ENCODE data around the gene MERTK. TPM values are rescaled to one million over a fixed set of nuclear protein-coding genes. Genes with fewer than 3 reads are reported as not detected.

Gene MERTK
- total RNA-seq, 1 experiment from 2014 or later = 2.5 TPM

GRCh38 chr2:112026509-112026908 lies 128.1 kb downstream of the MERTK start:
- ChIA-PET CTCF (no interaction called here), POLR2A (ENCODE audit: unreplicated experiment) (no interaction called here)
- BruUV-seq (replicated peaks) = no TSS peak
- no peaks in the 10 kb centered on the region for H4K20me1 ChIP-seq (ENCODE audit: low read length)
- no peak for TF ChIP-seq EZH2phosphoT487 (IDR thresholded peaks at IDR 0.05; ENCODE audit: borderline replicate concordance, low read length)
- TF ChIP-seq EZH2 (IDR thresholded peaks at IDR 0.05; ENCODE audit: low read length, unreplicated experiment) = no peak
- no peak for TF ChIP-seq CTCF (conservative IDR thresholded peaks at IDR 0.05; ENCODE audit: low read depth, low read length)
- DNase-seq (no peak), ATAC-seq (no peak)
- no peaks in the 10 kb centered on the region for H3K79me2 ChIP-seq (ENCODE audit: low read length)
- no peak overlapping the region for H3K27ac ChIP-seq (ENCODE audit: low read length)
- no peak overlapping the region for H3K4me3 ChIP-seq (ENCODE audit: low read length)
- H3K9me2 ChIP-seq (replicated peaks; ENCODE audit: low read length) = no peaks in the 10 kb centered on the region
- peaks cover 23% of the 10 kb centered on the region for H3K4me1 ChIP-seq (ENCODE audit: insufficient read depth, low read length)
- peaks cover 4% of the 10 kb centered on the region for H3F3A ChIP-seq (ENCODE audit: low read length, unreplicated experiment)
- no peak overlapping the region for H3K4me2 ChIP-seq (ENCODE audit: low read length)
- intact Hi-C loops (cut with micrococcal nuclease) = loop anchor here (5.0 kb wide), 1 partner anchor 129 kb away; the partner anchor contains the start of gene MERTK
- no peak overlapping the region for H3K9ac ChIP-seq (ENCODE audit: low read length)
- no peak overlapping the region for H2AFZ ChIP-seq (ENCODE audit: low read length)
- no peaks in the 10 kb centered on the region for H3K9me3 ChIP-seq (ENCODE audit: low read length)
- no peaks in the 10 kb centered on the region for H3K36me3 ChIP-seq (ENCODE audit: low read depth, low read length)
- H3K27me3 ChIP-seq (ENCODE audit: low read length) = no peaks in the 10 kb centered on the region

GRCh38 chr2:112027767-112028166 lies 129.4 kb downstream of the MERTK start:
- POLR2A ChIA-PET (ENCODE audit: unreplicated experiment) = interaction anchor here (0.7 kb wide), 1 partner anchor 41 kb away, joined by 4 read pairs; no protein-coding TSS in a partner anchor
- H3K9me2 ChIP-seq (replicated peaks; ENCODE audit: low read length) = no peaks in the 10 kb centered on the region
- peaks cover 22% of the 10 kb centered on the region for H3K4me1 ChIP-seq (ENCODE audit: insufficient read depth, low read length)
- no peak for TF ChIP-seq EZH2 (IDR thresholded peaks at IDR 0.05; ENCODE audit: low read length, unreplicated experiment)
- no peak for TF ChIP-seq CTCF (conservative IDR thresholded peaks at IDR 0.05; ENCODE audit: low read depth, low read length)
- peaks cover 4% of the 10 kb centered on the region for H3F3A ChIP-seq (ENCODE audit: low read length, unreplicated experiment)
- H3K27me3 ChIP-seq (ENCODE audit: low read length) = no peaks in the 10 kb centered on the region
- DNase-seq = no peak
- no peak overlapping the region for H3K9ac ChIP-seq (ENCODE audit: low read length)
- H3K27ac ChIP-seq (ENCODE audit: low read length) = no peak overlapping the region
- no peak overlapping the region for H3K4me2 ChIP-seq (ENCODE audit: low read length)
- H4K20me1 ChIP-seq (ENCODE audit: low read length) = no peaks in the 10 kb centered on the region
- no TSS peak for BruUV-seq (replicated peaks)
- H3K9me3 ChIP-seq (ENCODE audit: low read length) = no peaks in the 10 kb centered on the region
- no peaks in the 10 kb centered on the region for H3K36me3 ChIP-seq (ENCODE audit: low read depth, low read length)
- no peak overlapping the region for H3K4me3 ChIP-seq (ENCODE audit: low read length)
- no peak overlapping the region for H2AFZ ChIP-seq (ENCODE audit: low read length)
- intact Hi-C loops (cut with micrococcal nuclease) = loop anchor here (5.0 kb wide), 1 partner anchor 130 kb away; the partner anchor contains the start of gene MERTK
- CTCF ChIA-PET = no interaction called here
- ATAC-seq = no peak
- H3K79me2 ChIP-seq (ENCODE audit: low read length) = no peaks in the 10 kb centered on the region

GRCh38 chr2:112029164-112029563 lies 130.8 kb downstream of the MERTK start:
- peak overlapping the region; percentile 42 for H3K4me2 ChIP-seq (ENCODE audit: low read length)
- H3K4me3 ChIP-seq (ENCODE audit: low read length) = no peak overlapping the region
- CTCF ChIA-PET = no interaction called here
- ATAC-seq (peak; percentile 60), DNase-seq (peak; percentile 65)
- no peak overlapping the region for H3K9ac ChIP-seq (ENCODE audit: low read length)
- POLR2A ChIA-PET (ENCODE audit: unreplicated experiment) = interaction anchor here (0.6 kb wide), 1 partner anchor 141 kb away, joined by 4 read pairs; no protein-coding TSS in a partner anchor
- no peaks in the 10 kb centered on the region for H3K9me2 ChIP-seq (replicated peaks; ENCODE audit: low read length)
- peaks cover 4% of the 10 kb centered on the region for H3F3A ChIP-seq (ENCODE audit: low read length, unreplicated experiment)
- no peaks in the 10 kb centered on the region for H3K36me3 ChIP-seq (ENCODE audit: low read depth, low read length)
- no peaks in the 10 kb centered on the region for H3K27me3 ChIP-seq (ENCODE audit: low read length)
- no peaks in the 10 kb centered on the region for H4K20me1 ChIP-seq (ENCODE audit: low read length)
- TF ChIP-seq EZH2phosphoT487 (IDR thresholded peaks at IDR 0.05; ENCODE audit: borderline replicate concordance, low read length) (no peak), EZH2 (IDR thresholded peaks at IDR 0.05; ENCODE audit: low read length, unreplicated experiment) (no peak), CTCF (conservative IDR thresholded peaks at IDR 0.05; ENCODE audit: low read depth, low read length) (no peak)
- H3K27ac ChIP-seq (ENCODE audit: low read length) = no peak overlapping the region
- H2AFZ ChIP-seq (ENCODE audit: low read length) = no peak overlapping the region
- H3K4me1 ChIP-seq (ENCODE audit: insufficient read depth, low read length) = peaks cover 36% of the 10 kb centered on the region
- H3K79me2 ChIP-seq (ENCODE audit: low read length) = no peaks in the 10 kb centered on the region
- no peaks in the 10 kb centered on the region for H3K9me3 ChIP-seq (ENCODE audit: low read length)
- BruUV-seq (replicated peaks) = no TSS peak
- intact Hi-C loops (cut with micrococcal nuclease) = loop anchor here (5.0 kb wide), 1 partner anchor 132 kb away; the partner anchor contains the start of gene MERTK
